Vagina (tissue), 2 donors: ENCODE measurements around the gene RHOA. TPM values are rescaled to one million over a fixed set of nuclear protein-coding genes. Genes with fewer than 3 reads are reported as not detected.

Experiments used
- DNase-seq, 2 donors: peaks; one replicate each; pipeline ENCODE4 v3.0.0-alpha.2; 2017; ENCODE audit errors: extremely low spot score in 2 of 2
- H3K27ac ChIP-seq: fragments of 200-600 bp; sonication (generic); one replicate; pipeline ENCODE4 v1.5.1; 2019
- H3K27me3 ChIP-seq: fragments of 200-600 bp; sonication (generic); one replicate; pipeline ENCODE4 v1.5.1; 2019
- H3K36me3 ChIP-seq, 2 donors: fragments of 200-600 bp; sonication (generic); one replicate each; pipeline ENCODE4 v1.5.1; 2017 to 2019
- H3K4me1 ChIP-seq: fragments of 200-600 bp; sonication (generic); one replicate; pipeline ENCODE4 v1.5.1; 2019
- H3K4me3 ChIP-seq, 2 donors: fragments of 200-600 bp; sonication (generic); 1 replicate in 1 of 2; 2 replicates in 1 of 2; pipeline ENCODE4 v1.5.1; 2016 to 2019
- H3K9me3 ChIP-seq: fragments of 200-600 bp; sonication (generic); one replicate; pipeline ENCODE4 v1.5.1; 2019
- POLR2A ChIP-seq, 2 donors: fragments of 450-650 bp; IDR thresholded peaks; one replicate each; pipeline ENCODE4 v1.6.1; 2017; ENCODE audit warnings: antibody characterized with exemption in 2 of 2, mild to moderate bottlenecking in 2 of 2, moderate library complexity in 2 of 2
- POLR2AphosphoS5 ChIP-seq, 2 donors: sonication (generic); formaldehyde crosslinking; IDR thresholded peaks; one replicate each; pipeline ENCODE4 v1.9.0; 2017; ENCODE audit warnings: antibody characterized with exemption in 2 of 2, mild to moderate bottlenecking in 2 of 2, low read depth in 1 of 2; ENCODE audit not compliant: insufficient read depth in 1 of 2
- intact Hi-C: fragments of 100-400 bp; cut with DNase I; formaldehyde crosslinking; loops from one replicate; pipeline ENCODE4 v1.15.1; 2023
- total RNA-seq: library from RNA; depleted of rRNA; stranded (reverse); fragments of >200 nt; gene quantifications from one replicate; pipeline ENCODE4 v1.2.3, GENCODE V29; 2016
- TF ChIP-seq, protein P1 (sequence below), 3 experiments: fragments of 450-650 bp in 2 of 3; fragments of 200-600 bp in 1 of 3; sonication (generic) in 1 of 3; IDR thresholded peaks; one replicate each; pipeline ENCODE4 v1.5.1; 2017 to 2019; ENCODE audit warnings: antibody characterized with exemption in 3 of 3, mild to moderate bottlenecking in 2 of 3, moderate library complexity in 2 of 3

The RHOA gene
- total RNA-seq, 1 donor from 2014 or later = 377 TPM

DNA sequence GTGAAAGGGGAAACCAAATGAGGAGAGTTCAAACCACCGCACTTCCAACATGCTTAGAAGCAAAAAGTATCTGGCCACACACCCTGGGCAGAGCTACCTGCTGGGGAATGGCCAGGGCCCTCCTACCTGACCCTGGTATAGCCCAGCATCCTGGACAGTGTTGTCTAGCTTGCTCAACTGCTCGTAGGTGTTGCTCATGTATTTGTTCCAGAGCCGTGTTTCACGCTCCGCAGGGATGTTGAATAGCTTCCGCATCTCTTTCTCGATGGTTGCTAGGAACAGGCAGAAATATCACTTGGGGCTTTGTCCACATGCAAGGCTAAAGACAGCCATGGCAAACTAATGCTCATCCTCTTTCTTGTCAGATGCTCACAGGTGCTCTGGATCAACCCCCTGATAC lies 87.0 kb downstream of the RHOA start:
- Histone ChIP-seq H3K27me3 (no peaks in the 10 kb centered on the region), H3K4me3 (no peak overlapping the region), H3K4me1 (no peaks in the 10 kb centered on the region), H3K27ac (no peak overlapping the region), H3K36me3 (peaks cover 0 to 83% of the 10 kb centered on the region in 2 donors), H3K9me3 (no peaks in the 10 kb centered on the region)
- intact Hi-C loops = no loop called here
- no peak for TF ChIP-seq POLR2AphosphoS5 (IDR thresholded peaks at IDR 0.05; ENCODE audit: insufficient read depth in 1 of 2, low read depth in 1 of 2)
- TF ChIP-seq, protein P1, sequence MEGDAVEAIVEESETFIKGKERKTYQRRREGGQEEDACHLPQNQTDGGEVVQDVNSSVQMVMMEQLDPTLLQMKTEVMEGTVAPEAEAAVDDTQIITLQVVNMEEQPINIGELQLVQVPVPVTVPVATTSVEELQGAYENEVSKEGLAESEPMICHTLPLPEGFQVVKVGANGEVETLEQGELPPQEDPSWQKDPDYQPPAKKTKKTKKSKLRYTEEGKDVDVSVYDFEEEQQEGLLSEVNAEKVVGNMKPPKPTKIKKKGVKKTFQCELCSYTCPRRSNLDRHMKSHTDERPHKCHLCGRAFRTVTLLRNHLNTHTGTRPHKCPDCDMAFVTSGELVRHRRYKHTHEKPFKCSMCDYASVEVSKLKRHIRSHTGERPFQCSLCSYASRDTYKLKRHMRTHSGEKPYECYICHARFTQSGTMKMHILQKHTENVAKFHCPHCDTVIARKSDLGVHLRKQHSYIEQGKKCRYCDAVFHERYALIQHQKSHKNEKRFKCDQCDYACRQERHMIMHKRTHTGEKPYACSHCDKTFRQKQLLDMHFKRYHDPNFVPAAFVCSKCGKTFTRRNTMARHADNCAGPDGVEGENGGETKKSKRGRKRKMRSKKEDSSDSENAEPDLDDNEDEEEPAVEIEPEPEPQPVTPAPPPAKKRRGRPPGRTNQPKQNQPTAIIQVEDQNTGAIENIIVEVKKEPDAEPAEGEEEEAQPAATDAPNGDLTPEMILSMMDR (IDR thresholded peaks at IDR 0.05) = no peak
- TF ChIP-seq POLR2A (IDR thresholded peaks at IDR 0.05) = no peak
- DNase-seq = no peak

- no peaks in the 10 kb centered on the region for H3K27me3 ChIP-seq
- peaks cover 0 to 58% of the 10 kb centered on the region in 2 donors for H3K36me3 ChIP-seq
- no peak overlapping the region for H3K27ac ChIP-seq
- H3K4me1 ChIP-seq = no peaks in the 10 kb centered on the region
- H3K9me3 ChIP-seq = no peaks in the 10 kb centered on the region
- H3K4me3 ChIP-seq = no peak overlapping the region
- intact Hi-C loops = no loop called here
- DNase-seq = no peak
- TF ChIP-seq, protein P1 (IDR thresholded peaks at IDR 0.05) = no peak
- TF ChIP-seq POLR2AphosphoS5 (IDR thresholded peaks at IDR 0.05; ENCODE audit: insufficient read depth in 1 of 2, low read depth in 1 of 2) (no peak), POLR2A (IDR thresholded peaks at IDR 0.05) (no peak)
Measured at GRCh38 chr3:49316696-49317457, 94.9 kb downstream of the RHOA start.

- intact Hi-C loops = no loop called here
- Histone ChIP-seq H3K4me3 (no peak overlapping the region), H3K27me3 (no peaks in the 10 kb centered on the region), H3K9me3 (no peaks in the 10 kb centered on the region), H3K4me1 (no peaks in the 10 kb centered on the region), H3K27ac (no peak overlapping the region), H3K36me3 (peaks cover 0 to 56% of the 10 kb centered on the region in 2 donors)
- no peak for TF ChIP-seq POLR2AphosphoS5 (IDR thresholded peaks at IDR 0.05; ENCODE audit: insufficient read depth in 1 of 2, low read depth in 1 of 2)
- TF ChIP-seq POLR2A (IDR thresholded peaks at IDR 0.05) = no peak
- TF ChIP-seq, protein P1 (IDR thresholded peaks at IDR 0.05) = no peak
- DNase-seq = no peak
Measured at GRCh38 chr3:49313896-49314688, 97.7 kb downstream of the RHOA start.

DNA sequence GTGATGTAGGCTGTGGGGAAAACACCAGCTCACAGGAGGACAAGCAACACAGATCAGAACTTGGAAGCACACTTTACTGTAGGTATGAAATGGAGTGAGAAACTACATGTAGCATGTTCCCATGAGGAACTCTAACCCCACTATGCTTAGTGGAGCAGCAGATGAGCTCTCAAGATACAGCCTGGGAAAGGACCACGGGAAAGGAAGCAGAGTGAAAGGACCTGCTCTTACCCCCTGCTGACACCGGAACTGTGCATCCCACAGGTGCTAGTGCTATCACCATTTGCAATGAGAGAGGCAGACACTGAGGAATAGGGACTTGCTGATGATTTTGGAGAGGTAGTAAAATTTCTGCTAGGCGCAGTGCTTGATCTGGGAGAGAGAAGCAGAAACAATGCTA lies 100.5 kb downstream of the RHOA start:
- Histone ChIP-seq H3K4me1 (no peaks in the 10 kb centered on the region), H3K4me3 (no peak overlapping the region), H3K27ac (no peak overlapping the region), H3K9me3 (no peaks in the 10 kb centered on the region), H3K27me3 (no peaks in the 10 kb centered on the region), H3K36me3 (peaks cover 0 to 48% of the 10 kb centered on the region in 2 donors)
- DNase-seq = no peak
- intact Hi-C loops = no loop called here
- TF ChIP-seq, protein P1 (IDR thresholded peaks at IDR 0.05) = no peak
- TF ChIP-seq POLR2AphosphoS5 (IDR thresholded peaks at IDR 0.05; ENCODE audit: insufficient read depth in 1 of 2, low read depth in 1 of 2) (no peak), POLR2A (IDR thresholded peaks at IDR 0.05) (no peak)
